GM18867 (cell line): ENCODE results near the gene USP48.

Experiments used
- ATAC-seq: cut with Tn5 transposase; IDR thresholded peaks from one replicate; pipeline ENCODE4 v1.9.1; 2021; ENCODE audit warnings: mild to moderate bottlenecking, moderate library complexity; ENCODE audit not compliant: unreplicated experiment

USP48 gene

DNA sequence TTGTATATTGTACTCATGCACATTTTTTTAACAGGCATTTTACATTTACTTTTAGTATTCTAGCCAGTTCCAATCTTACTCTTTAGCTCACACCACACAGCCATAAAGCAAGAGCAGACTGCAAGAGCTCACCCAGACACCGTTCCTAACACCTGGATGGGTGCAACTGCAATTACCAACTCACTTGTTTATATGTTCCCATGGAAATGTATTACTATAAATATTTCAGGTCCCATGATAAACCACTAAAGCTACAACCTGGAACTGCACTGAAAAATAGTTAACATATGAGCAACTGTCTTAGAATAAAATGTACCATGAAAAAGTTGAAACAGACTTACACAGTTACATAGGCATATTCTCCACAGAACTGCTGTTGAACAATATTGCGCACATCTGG, 30.8 kb downstream of the USP48 start:
- no peak for ATAC-seq

GRCh38 chr1:21751281-21751680, 31.7 kb downstream of the USP48 start:
- no peak for ATAC-seq

GRCh38 chr1:21750841-21751240, 32.1 kb downstream of the USP48 start:
- ATAC-seq = no peak

DNA sequence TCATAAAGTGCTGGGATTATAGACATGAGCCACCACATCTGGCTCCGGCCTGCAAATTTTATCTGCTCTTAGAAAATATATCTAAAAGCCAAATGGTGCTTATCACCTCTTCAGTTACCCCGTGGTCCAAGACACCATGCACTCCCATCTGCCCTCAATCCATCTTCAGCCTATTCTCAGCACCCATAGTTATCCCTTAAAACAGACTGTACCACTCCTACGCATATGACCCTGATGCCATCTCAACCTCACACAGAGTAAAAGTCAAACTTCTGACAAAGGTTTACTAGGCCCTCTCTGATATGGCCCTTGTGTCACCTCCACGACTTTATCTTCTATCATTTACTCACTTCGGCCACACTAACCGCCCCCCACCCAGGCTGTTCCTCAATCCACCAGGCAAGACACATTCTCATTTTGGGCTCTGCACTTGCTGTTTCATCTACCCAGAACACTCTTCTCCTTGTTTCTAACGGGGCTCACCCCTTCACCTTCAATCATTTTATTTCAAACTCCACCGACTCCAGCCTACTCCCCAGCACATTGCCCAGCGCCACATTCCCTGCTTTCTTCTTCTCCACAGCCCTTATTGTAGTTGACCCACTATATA, 33.0 kb downstream of the USP48 start:
- no peak for ATAC-seq

DNA sequence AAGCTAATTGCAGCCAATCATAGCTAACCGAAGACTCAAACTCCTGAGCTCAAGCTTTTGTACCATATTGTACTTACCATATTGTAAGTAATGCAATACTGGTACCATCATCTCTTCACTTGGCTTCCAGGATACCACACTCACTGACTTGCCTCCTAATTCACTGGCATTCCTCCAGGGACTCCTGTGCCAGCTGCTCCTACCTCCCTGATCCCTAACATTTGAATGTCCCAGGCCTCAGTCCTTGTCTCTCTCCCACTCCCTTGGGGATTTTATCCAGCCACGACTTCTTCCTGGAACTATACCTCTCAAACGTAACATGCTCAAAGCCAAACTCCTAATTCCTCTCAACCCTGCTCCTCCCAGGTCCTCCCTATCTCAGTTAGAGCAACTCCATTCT, 33.8 kb downstream of the USP48 start:
- ATAC-seq = no peak

DNA sequence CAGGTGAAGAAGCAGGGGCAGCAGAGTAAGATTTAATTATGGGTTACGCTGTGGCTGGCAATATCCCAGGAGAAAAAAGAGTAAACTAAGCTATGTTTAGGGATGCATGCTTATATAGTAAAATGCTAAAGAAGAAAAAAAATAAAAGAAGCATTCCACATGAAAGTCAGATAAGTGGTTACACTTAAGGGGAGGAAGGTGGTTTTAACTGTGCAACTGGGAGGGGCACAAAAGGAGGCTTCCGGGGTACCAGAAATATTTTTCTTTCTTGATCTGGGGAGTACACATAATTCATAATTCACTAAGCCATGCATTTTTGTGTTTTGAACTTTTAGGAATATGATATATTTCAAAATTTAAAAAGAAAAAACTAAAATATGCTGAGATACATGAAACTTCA, 39.5 kb downstream of the USP48 start:
- no peak for ATAC-seq

DNA sequence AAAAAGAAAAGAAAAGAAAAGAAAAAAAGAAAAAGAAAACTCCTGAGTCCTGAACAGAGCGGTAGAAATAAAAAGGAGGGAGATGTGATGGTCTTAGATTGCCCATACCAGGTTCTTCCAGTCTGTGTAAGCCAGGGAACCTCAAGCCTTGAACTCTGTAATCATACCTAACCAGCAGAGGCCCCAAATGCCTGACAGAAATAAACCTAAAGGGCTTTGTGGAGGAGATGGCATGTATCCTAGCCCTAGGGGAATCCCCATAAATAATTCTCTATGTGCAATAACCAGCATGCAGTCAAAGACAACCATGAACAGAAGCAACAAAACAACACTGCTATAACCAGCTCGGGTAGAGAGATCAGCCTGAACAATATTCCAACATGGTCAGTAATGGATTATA, 40.4 kb downstream of the USP48 start:
- no peak for ATAC-seq

DNA sequence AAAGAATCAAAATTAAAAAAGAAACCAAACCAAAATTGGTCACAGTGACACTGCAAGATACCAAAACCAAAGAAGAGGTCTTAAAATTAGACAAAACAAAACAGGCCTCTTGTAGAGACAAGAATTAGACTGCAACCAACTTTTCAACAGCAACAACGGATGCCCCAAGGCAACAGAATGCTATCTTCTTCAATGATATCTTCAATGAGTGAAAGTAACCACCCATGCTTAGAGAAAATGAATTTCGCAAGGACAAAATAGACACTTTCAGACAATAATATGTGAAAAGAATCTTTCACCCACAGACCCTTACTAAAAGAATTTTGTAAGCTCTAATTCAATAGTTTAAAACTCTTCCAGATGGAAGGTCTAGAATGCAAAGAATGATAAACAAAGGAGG, 41.7 kb downstream of the USP48 start:
- no peak for ATAC-seq

DNA sequence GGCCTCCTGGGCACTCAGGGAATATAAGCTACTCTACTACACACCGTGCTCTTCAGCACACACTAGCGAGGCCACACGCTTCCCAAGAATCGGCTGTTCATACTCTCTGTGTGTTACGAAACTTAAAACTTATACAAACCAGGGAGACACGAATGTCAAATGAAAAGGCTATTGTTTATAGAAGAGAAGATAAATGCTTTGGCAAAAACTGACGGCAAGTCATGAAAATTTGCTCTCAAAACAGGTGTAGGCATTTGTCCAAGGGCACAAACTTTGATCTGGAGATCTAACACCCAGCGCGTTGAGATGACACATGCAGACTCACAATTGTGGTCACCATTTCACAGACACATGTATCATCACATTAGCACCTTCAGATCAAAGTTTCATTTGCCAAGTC, 46.1 kb downstream of the USP48 start:
- ATAC-seq = no peak

DNA sequence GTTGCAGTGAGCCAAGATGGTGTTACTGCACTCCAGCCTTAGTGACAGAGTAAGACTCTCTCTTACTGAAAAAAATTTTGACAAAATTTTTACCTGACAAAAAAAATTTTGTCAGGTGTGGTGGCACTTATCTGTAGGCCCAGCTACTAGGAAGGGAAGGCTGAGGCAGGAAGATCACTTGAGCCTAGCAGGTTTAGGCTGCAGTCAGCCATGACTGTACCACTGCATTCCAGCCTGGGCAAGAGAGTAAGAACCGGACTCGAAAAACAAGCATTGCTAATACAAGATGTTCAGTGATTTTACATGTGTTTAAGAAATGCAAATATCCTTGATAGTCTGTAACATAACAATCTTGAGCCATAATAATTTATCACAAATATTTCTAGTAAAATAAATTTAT, 46.9 kb downstream of the USP48 start:
- ATAC-seq = no peak

DNA sequence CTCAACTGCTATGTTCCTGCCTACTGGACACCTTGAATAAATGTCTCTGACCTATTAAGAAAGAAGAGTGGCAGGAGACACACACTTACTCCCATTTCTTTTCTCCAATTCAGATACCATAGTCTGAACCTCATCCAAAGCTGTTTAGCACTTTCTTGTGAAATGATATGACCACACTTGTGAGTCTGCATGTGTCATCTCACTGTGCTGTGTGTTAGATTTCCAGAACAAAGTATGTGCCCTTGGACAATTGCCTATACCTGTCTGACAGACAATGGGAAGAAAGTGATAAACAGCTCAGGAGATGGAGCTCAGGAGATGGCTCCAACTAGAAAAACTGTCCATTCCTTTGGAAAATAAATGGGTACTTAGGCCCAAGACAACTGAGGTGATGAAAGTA, 48.4 kb downstream of the USP48 start:
- ATAC-seq = no peak

DNA sequence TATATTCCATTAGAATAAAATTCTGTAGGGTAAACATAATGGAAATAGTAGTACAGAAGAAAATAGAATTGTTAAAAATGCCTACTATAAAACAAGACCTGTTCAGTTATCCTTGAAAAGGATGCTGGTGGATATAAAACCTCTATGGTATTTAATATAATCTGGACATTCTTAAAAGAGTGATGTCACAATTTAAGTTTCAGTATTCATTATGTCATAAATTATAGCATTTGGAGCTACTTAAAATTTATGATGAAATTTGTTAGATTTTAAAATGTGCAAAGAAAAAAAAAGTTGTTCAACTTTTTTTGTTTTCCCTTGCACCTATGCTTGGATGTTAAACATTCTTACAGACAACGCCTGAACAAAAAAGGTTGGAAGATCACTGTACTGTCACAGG, 50.3 kb downstream of the USP48 start:
- no peak for ATAC-seq

DNA sequence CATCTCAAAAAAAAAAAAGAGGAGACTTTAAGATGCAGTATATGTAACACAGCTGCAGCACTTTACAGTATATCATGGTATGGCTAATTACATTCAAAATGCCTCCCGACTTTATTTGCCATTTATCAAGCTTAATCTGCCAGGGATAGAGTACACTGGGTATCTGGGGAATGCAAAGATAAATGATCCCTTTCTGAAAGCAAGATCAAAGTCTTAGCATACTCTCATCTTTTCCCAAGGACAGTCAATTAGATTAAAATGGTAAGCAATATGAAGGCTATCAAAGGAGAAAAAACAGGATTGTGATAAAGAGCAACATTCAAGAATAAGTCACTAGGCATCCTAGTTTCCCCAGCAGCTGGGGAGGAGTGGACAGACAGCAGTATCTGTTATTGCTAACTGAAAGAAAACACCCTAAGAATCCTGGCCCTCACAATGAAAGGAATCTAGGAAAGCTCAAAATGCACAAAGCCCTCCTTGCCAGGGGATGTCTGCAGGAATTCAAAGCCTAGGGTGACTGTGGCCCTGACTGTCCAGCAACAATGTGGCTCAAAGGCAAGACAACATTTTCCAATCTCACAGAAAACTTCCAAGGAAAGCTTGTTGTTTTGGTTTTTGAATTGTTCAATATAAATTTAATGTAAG, 57.1 kb downstream of the USP48 start:
- no peak for ATAC-seq

DNA sequence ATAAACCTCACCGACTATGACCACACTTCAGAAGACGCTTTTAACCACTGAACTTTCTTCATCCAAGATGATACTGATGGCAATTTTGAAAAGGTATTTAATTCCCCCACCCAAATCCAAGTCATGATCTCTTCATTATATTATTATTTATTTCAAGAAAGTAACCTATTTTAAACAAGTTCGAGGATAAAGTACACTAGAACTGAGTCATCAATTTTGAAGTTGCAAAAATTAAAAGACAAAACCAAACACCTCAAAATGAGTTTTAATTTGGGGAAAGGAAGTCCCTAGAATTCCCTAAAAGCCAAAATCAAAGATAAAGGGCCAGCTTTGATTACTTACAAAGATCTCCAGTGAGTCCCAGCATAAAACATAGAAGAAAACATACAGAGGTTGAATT, 58.4 kb downstream of the USP48 start:
- ATAC-seq = no peak

- ATAC-seq = no peak
Measured at GRCh38 chr1:21724098-21724497, 58.9 kb downstream of the USP48 start.

DNA sequence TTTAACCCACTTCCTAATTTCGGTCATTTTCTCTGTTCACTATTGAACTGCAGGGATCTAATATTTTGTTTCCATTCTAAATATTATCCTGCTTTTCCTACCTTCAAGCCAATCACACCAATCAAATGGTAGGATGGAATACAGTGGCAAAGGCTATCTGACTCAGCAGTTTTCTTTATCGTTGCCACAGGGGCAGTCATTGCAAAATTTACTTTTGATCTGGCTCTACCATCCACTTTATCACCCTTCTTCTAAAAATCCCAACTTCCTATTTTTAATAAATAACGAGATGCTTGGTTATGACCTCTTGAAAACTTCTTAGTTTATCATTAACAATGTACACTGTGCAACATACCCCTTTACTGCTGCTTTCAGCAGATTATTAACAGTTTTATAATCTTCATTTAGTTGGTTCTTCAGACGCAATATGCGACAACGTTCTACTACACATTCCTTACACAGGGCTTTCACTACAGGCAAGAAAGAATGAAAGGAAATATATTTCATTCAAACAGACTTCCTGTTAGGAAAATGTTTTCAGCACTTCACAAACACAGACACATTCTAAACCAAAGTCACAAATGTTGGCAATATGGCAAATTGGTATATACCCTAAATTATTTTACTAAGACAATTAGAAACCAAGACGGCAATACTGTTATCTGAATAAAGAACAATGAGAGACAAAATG, 61.5 kb downstream of the USP48 start:
- ATAC-seq = no peak

GRCh38 chr1:21716169-21716568, 66.8 kb downstream of the USP48 start:
- ATAC-seq = no peak

GRCh38 chr1:21707891-21708290, 75.1 kb downstream of the USP48 start:
- ATAC-seq = no peak

GRCh38 chr1:21707086-21707840, 75.7 kb downstream of the USP48 start:
- no peak for ATAC-seq

- no peak for ATAC-seq
Measured at GRCh38 chr1:21706151-21706835, 76.7 kb downstream of the USP48 start.

- ATAC-seq = no peak
Measured at GRCh38 chr1:21705303-21705980, 77.5 kb downstream of the USP48 start.
